GM12874 (cell line): Measurements from ENCODE around the gene PLEKHF1.

Experiments
- TF ChIP-seq, protein P1 (sequence below): IDR thresholded peaks from 2 replicates; pipeline ENCODE4 v1.5.1; 2011; ENCODE audit warnings: low read depth, mild to moderate bottlenecking, control low read depth, low read length, moderate library complexity; ENCODE audit not compliant: insufficient read depth

The PLEKHF1 gene

DNA sequence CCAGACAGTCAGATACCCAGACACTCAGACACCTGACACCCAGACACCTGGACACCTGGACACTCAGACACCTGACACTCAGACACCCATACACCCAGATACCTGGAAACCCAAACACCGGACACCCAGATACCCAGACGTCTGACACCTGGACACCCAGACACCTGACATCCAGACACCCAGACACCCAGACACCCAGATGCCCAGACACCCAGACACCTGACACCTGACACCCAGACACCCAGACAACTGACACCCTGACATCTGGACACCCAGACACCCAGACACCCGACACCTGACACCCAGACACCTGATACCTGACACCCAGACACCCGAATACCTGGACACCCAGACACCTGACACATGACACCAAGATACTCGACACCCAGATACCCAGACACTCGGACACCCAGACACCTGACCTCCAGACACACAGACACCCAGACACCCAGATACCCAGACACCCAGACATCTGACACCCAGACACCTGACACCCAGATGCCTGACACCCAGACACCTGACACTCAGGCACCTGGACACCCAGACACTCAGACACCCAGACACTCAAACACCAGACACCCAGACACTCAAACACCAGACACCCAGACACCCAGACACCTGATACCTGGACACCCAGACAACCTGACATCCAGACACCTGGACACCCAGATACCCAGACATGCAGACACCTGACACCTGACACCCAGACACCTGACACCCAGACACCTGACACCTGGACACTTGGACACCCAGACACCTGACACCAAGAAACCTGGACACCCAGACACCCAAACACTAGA lies 30.7 kb downstream of the PLEKHF1 start:
- TF ChIP-seq, protein P1, sequence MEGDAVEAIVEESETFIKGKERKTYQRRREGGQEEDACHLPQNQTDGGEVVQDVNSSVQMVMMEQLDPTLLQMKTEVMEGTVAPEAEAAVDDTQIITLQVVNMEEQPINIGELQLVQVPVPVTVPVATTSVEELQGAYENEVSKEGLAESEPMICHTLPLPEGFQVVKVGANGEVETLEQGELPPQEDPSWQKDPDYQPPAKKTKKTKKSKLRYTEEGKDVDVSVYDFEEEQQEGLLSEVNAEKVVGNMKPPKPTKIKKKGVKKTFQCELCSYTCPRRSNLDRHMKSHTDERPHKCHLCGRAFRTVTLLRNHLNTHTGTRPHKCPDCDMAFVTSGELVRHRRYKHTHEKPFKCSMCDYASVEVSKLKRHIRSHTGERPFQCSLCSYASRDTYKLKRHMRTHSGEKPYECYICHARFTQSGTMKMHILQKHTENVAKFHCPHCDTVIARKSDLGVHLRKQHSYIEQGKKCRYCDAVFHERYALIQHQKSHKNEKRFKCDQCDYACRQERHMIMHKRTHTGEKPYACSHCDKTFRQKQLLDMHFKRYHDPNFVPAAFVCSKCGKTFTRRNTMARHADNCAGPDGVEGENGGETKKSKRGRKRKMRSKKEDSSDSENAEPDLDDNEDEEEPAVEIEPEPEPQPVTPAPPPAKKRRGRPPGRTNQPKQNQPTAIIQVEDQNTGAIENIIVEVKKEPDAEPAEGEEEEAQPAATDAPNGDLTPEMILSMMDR: no peak

DNA sequence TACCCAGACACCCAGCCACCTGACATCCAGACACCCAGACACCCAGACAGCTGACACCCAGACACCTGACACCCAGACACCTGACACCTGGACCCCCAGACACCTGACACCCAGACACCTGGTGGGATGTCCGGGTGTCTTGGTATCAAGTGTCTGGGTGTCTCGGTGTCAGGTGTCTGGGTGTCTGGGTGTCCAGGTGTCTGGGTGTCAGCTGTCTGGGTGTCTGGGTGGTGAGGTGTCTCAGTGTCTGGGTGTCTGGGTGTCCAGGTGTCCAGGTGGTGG lies 31.2 kb downstream of the PLEKHF1 start:
- TF ChIP-seq, protein P1: no peak

DNA sequence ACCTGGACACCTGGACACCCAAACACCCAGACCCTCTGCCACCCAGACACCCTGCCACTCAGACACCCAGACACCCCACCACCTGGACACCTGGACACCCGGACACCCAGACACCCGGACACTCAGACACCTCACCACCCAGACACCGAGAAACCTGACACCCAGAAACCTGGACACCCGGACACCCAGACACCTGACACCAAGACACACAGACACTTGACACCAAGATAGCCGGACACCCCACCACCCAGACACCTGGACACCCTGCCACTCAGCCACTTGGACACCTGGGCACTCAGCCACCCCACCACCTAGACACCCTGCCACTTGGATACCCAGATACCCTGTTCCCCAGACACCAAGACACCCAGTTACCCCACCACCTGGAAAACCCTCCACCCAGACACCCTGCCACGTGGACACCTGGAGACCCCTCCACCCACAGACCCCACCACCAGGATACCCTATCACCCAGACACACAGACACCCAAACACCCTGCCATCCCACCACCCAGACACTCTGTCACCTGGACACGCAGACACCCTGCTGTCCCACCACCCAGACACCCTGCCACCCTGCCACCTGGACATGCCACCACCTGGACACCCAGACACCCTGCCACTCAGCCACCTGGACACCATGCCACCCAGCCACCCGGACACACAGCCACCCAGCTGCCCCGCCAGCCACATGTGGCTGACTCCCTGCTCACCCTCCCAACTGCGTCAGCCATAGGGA lies 32.4 kb downstream of the PLEKHF1 start:
- TF ChIP-seq, protein P1: no peak

DNA sequence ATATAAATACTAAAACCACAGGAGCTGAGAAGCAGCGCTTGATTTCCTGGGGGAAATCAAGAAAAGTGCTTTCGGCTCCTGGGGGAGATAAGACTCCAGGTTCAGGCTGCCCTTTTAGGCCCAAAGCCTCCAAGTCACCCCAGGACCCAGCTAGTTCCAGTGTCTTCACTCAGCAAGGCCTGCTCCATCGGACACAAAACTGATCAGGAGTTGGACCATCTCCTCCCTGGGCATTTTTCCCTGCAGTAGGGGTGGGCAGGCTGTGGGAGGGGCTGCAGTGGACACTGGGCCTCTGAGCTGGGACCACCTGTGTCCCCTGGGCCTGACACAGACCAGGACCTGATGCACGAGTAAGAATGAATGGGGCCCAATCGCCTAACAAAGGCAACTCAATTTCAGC lies 34.6 kb downstream of the PLEKHF1 start:
- TF ChIP-seq, protein P1: no peak

DNA sequence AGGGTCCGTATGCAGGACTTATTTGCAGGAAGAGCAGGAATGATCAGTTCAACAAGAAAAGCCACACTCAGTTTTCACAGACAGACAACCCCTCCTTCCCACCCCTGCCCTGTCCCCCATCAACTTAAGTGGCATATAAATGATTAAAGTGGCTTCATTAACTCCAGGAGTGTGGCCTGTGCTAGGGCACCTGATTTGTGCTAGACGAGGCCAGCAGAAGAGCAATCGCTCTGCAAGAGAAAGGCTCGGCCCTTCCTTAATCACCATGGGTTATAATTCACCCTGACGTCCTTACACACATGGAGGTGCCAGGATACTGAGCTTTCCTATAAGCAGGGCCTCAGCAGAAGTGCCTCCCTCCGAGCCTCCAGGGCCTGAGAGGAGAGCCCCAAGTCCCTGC lies 35.2 kb downstream of the PLEKHF1 start:
- TF ChIP-seq, protein P1: no peak

DNA sequence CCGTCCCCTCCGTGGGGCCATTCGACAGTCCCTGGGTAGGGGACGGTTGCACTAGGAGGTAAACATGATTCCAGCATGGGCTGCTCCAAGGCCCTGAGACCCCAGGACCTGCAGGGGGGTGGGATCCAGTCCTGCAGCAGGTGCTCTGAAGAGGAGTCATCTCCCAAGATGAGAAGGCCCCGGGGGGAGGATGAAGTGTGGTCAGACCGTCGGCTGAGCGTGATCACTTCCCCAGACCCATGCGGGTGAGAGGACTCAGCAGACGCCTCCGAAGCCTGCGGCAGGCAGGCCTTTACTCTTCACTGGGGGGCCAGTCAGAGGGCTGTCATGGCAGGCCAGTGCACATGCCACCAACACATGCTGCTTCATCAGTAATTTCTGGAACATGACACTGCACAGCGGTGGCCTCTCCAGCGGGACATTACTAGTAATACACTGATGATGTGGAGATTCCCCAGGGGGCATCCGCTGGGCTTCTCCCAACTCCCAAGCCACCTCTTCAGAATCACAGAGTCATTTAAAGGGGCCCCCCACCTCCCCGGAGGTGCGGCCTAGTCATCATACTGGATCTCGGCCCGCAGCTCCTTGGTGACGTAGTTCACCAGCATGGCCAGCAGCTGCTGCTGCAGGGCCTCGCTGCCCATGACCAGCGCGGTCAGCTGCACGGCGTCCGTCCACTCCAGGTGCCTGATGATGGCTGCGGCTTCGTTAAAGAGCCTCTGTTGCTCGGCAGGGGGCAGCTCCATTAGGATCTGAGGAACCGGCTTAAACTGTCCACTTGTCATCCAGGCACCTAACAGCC lies 37.1 kb downstream of the PLEKHF1 start:
- TF ChIP-seq, protein P1: no peak

DNA sequence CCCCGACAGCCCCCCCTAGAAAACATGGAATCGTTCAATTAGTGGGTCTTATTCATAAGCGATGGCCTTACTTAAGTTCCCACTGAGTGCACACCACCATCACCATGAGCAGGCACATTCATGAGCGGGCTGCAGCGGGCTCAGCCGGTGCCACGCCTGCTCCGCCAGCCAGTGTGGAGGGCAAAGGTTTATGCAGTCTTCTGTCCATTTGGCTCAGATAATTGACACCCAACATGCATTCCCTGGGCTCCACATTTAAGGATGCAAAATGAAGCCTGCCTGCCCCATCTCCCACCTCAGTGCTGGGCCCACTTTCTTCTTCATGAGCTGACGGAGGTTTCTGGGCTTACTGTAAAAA lies 37.7 kb downstream of the PLEKHF1 start:
- TF ChIP-seq, protein P1: no peak
